Small intestine (tissue), 16 donors: ENCODE measurements around the gene LMCD1. TPM values are rescaled to one million over a fixed set of nuclear protein-coding genes. Genes with fewer than 3 reads are reported as not detected.

ENCODE experiments used
- DNase-seq, 2 donors: peaks; one replicate each; pipeline versions ENCODE4 v3.0.0 to v3.0.0-alpha.2; 2013
- FAIRE-seq: peaks from 2 replicates; lab custom pipeline; 2012; peaks lifted over from hg19 to GRCh38; lab: Jason Lieb, UNC
- H3K27ac ChIP-seq, 3 donors: one replicate each; pipeline ENCODE4 v1.5.1; 2013; ENCODE audit warnings: low read length in 2 of 3, mild to moderate bottlenecking in 2 of 3, control low read depth in 1 of 3, inconsistent platforms in 1 of 3, low read depth in 1 of 3, moderate library complexity in 1 of 3
- H3K27me3 ChIP-seq, 3 donors: one replicate each; pipeline ENCODE4 v1.6.1; 2013; ENCODE audit warnings: low read length in 3 of 3, inconsistent platforms in 1 of 3; ENCODE audit not compliant: control insufficient read depth in 3 of 3, insufficient read depth in 3 of 3
- H3K36me3 ChIP-seq, 3 donors: one replicate each; pipeline ENCODE4 v1.6.1; 2013; ENCODE audit warnings: low read length in 3 of 3, inconsistent platforms in 1 of 3, low read depth in 1 of 3, mild to moderate bottlenecking in 1 of 3, moderate library complexity in 1 of 3; ENCODE audit not compliant: control insufficient read depth in 3 of 3, insufficient read depth in 2 of 3
- H3K4me1 ChIP-seq, 3 donors: one replicate each; pipeline ENCODE4 v1.6.1; 2013; ENCODE audit warnings: low read length in 2 of 3, inconsistent platforms in 1 of 3, low read depth in 1 of 3, mild to moderate bottlenecking in 1 of 3, moderate library complexity in 1 of 3; ENCODE audit not compliant: control insufficient read depth in 3 of 3, insufficient read depth in 2 of 3
- H3K4me3 ChIP-seq, 3 donors: one replicate each; pipeline ENCODE4 v1.5.1; 2013; ENCODE audit warnings: low read length in 3 of 3, control low read depth in 1 of 3, inconsistent platforms in 1 of 3, low read depth in 1 of 3, mild to moderate bottlenecking in 1 of 3, moderate library complexity in 1 of 3
- H3K9me3 ChIP-seq, 2 donors: one replicate each; pipeline ENCODE4 v1.6.1; 2013; ENCODE audit warnings: low read depth in 1 of 2, low read length in 1 of 2; ENCODE audit not compliant: control insufficient read depth in 2 of 2, insufficient read depth in 1 of 2
- WGBS, 3 donors: extraction: QIAGEN DNeasy Blood & Tissue Kit; methylation state at CpG; one replicate each; pipeline ENCODE4 v1.1.7; 2013; 5-methylcytosine and 5-hydroxymethylcytosine counted together
- long read RNA-seq, 10 donors: transcript quantifications; one replicate each; lab custom pipeline, GENCODE V29; 2026
- polyA plus RNA-seq, 4 donors: library from polyadenylated mRNA; stranded (reverse) in 3 of 4; unstranded in 1 of 4; fragments of 200-250 nt in 3 of 4; fragments of 120-200 nt in 1 of 4; gene quantifications; one replicate each; pipeline versions ENCODE4 v1.2.1 to v1.2.3, GENCODE V29; 2013
- donor health status: healthy with polysubstance abuse.
- donor health status: control.
- donor health status: control.
- donor health status: Bipolar disorder and iron deficiency.
- donor health status: healthy.

The LMCD1 gene, protein sequence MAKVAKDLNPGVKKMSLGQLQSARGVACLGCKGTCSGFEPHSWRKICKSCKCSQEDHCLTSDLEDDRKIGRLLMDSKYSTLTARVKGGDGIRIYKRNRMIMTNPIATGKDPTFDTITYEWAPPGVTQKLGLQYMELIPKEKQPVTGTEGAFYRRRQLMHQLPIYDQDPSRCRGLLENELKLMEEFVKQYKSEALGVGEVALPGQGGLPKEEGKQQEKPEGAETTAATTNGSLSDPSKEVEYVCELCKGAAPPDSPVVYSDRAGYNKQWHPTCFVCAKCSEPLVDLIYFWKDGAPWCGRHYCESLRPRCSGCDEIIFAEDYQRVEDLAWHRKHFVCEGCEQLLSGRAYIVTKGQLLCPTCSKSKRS
- 10 to 100 TPM in 3 of 4 donors, 1 to 10 TPM in 1; 2.5 to 29.4 (median 14.7) TPM for polyA plus RNA-seq
- long read RNA-seq, donor 1: 0 reads
- long read RNA-seq, donor 2: 0 reads
- long read RNA-seq, donor 3, full-length matches to known transcripts: 5 of 5 reads
- long read RNA-seq, donor 3, partial matches to known transcripts: 0 of 5 reads
- long read RNA-seq, donor 3, other reads (novel, unspliced or antisense): 0 of 5 reads
- long read RNA-seq, donor 4: 0 reads
- long read RNA-seq, donor 5, full-length matches to known transcripts: 1 of 1 reads
- long read RNA-seq, donor 5, partial matches to known transcripts: 0 of 1 reads
- long read RNA-seq, donor 5, other reads (novel, unspliced or antisense): 0 of 1 reads
- long read RNA-seq, donor 6, full-length matches to known transcripts: 5 of 5 reads
- long read RNA-seq, donor 6, partial matches to known transcripts: 0 of 5 reads
- long read RNA-seq, donor 6, other reads (novel, unspliced or antisense): 0 of 5 reads
- long read RNA-seq, donor 7: 0 reads
- long read RNA-seq, donor 8, full-length matches to known transcripts: 5 of 5 reads
- long read RNA-seq, donor 8, partial matches to known transcripts: 0 of 5 reads
- long read RNA-seq, donor 8, other reads (novel, unspliced or antisense): 0 of 5 reads
- long read RNA-seq, donor 9: 0 reads
- long read RNA-seq, donor 10, full-length matches to known transcripts: 9 of 17 reads
- long read RNA-seq, donor 10, partial matches to known transcripts: 8 of 17 reads
- long read RNA-seq, donor 10, other reads (novel, unspliced or antisense): 0 of 17 reads

DNA sequence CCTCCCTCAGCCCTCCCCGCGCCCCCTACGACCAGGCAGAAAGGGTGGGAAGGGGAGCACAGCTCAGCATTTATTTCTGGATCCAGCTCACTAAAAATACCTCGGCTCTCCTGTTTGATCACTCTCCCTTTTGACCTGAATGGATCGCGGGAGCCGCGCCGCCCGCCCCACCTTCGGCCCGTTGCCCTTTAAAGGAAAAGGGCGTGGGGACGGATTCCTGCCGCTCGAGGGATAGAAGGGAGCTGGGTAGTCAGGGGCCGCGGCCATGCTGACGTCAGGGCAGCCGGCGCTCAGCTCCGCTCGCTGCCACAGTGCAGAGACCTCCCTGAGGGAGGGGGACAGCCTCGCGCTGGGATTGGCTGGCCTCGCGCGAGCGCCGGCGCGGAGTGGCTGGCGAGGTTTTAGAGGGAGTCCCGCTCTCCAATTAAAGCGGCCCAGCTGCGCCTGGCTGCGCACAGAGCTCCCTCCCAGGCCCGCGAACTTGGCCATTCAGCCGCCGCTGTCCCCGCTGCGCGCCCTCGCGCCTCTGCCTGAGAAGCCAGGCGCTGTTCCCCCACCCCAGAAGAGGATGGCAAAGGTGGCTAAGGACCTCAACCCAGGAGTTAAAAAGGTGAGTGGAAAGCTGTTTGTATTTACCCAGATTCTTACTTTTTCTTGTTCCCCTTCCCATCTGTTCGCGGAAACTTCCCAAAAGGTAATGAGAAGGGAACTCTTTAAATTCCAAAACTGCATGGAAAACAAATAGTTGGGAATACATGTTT lies at the start of gene LMCD1:
TSS of gene LMCD1 (plus strand) at position 453 of the 761 bp plus-strand sequence. CDS start at position 569, 116 bp downstream.
- Histone ChIP-seq H3K9me3 (peaks cover 0 to 3% of the 10 kb centered on the region in 2 donors), H3K27ac (peak within 1 kb of the TSS; percentile 15 to 87 (median 84)), H3K36me3 (peaks cover 0 to 2% (median 0%) of the 10 kb centered on the region in 3 donors), H3K27me3 (no peaks in the 10 kb centered on the region), H3K4me1 (peaks cover 0 to 17% (median 3%) of the 10 kb centered on the region in 3 donors), H3K4me3 (peak within 1 kb of the TSS; percentile 9 to 66 (median 39))
- WGBS, 3 donors: 1 to 2% (median 2%) methylated on average over 48 to 49 of the region's 49 CpGs
- no peak for FAIRE-seq
- peak; percentile 94 to 95 for DNase-seq

GRCh38 chr3:8452112-8452511 lies 49.5 kb upstream of the LMCD1 start:
- no peak for FAIRE-seq
- Histone ChIP-seq H3K9me3 (no peaks in the 10 kb centered on the region), H3K4me1 (no peaks in the 10 kb centered on the region), H3K27ac (no peak overlapping the region), H3K36me3 (no peaks in the 10 kb centered on the region), H3K4me3 (no peak overlapping the region), H3K27me3 (no peaks in the 10 kb centered on the region)
- 82 to 89% (median 88%) methylated on average over 4 of the region's 4 CpGs for WGBS, 3 donors
- DNase-seq: no peak

GRCh38 chr3:8453153-8453552 lies 48.5 kb upstream of the LMCD1 start:
- Histone ChIP-seq H3K9me3 (no peaks in the 10 kb centered on the region), H3K36me3 (no peaks in the 10 kb centered on the region), H3K27me3 (no peaks in the 10 kb centered on the region), H3K4me3 (no peak overlapping the region), H3K4me1 (no peaks in the 10 kb centered on the region), H3K27ac (no peak overlapping the region)
- FAIRE-seq: no peak
- 79 to 87% (median 86%) methylated on average over 5 of the region's 5 CpGs for WGBS, 3 donors
- DNase-seq: no peak

DNA sequence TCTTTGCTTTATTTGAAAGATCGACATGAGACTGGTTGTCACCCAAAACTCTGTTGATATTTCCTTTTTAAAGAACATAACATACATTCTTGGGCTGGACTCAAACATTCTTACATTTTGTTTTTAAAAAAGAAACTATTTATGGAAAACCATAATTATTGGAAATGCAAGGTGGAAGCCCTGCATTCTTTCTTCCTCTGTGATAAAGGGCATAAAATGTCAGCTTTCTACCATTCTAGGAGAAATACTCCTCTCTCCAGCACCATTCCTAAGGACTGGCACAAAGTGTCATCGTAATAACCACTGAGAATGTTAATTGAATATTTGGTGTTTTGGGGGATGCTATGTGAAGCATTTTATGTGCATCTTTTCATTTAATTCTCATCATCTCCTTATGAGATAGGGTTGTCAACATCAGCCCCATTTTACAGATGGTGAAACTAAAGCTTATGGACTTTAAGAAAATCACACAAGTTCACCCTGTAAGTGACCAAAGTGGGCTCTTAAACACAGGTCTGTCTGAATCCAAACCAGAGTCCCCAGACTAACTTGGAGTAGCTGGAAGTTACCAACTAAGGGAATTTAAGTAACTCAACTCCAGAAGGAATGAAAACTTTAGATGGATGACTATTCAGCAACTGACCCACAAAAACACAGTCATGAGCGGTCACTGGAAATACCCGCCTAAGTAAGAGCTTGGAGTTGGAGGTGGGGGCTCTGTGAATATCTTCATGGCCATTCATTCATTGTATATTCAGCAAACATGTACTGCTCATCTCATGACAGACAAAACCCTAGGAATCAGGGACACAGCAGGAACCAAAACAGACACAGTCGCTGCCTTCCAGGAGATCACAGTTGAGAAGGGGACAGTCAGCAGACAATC lies 45.9 kb upstream of the LMCD1 start:
- H3K27ac ChIP-seq: no peak overlapping the region
- no peaks in the 10 kb centered on the region for H3K27me3 ChIP-seq
- DNase-seq: no peak
- H3K4me1 ChIP-seq: no peaks in the 10 kb centered on the region
- no peak for FAIRE-seq
- no peak overlapping the region for H3K4me3 ChIP-seq
- WGBS, 3 donors: 77 to 92% (median 87%) methylated on average over 5 of the region's 5 CpGs
- no peaks in the 10 kb centered on the region for H3K9me3 ChIP-seq
- no peaks in the 10 kb centered on the region for H3K36me3 ChIP-seq

DNA sequence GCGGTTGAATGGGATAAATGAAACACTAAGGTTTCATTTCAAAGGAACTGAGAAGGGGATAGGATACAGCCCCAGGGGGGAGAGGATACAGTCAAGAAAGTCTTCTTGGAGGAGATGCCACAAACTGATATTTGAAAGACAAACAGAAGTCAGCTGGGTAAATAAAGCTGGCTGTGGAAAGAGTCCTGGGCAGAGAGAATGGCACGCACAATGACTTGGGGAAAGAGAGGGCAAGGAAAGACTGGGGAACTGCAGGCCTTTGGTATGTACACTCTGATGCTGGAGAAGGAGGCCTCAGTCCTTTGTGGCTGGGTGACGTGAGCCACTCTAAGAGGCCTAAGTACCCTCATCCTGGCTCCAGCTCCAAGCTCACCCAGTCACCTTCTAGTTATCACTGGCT lies 45.2 kb upstream of the LMCD1 start:
- Histone ChIP-seq H3K4me1 (no peaks in the 10 kb centered on the region), H3K36me3 (no peaks in the 10 kb centered on the region), H3K27ac (no peak overlapping the region), H3K27me3 (no peaks in the 10 kb centered on the region), H3K4me3 (no peak overlapping the region), H3K9me3 (no peaks in the 10 kb centered on the region)
- DNase-seq: no peak
- FAIRE-seq: no peak
- WGBS, 3 donors: 92 to 100% (median 99%) methylated on average over 3 of the region's 3 CpGs

DNA sequence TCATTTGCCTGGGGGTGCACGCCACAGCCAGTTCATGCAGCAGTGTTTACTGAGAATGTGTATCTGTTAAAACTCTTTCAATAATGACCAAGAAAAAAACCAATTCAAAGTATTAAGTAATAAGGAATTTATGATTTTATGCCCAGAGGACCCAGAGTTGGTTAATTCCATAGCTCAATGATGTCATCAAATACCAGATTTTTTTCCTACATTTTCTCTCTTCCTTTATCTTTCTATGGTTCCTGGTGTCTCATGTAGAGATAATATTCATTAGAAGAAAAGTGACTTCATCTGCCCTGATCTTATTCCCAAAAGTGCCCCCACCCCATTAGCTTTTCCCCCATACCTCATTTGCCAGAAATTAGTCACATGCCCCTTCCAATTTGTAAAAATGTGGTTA lies 44.6 kb upstream of the LMCD1 start:
- no peak overlapping the region for H3K4me3 ChIP-seq

GRCh38 chr3:8458238-8458661 lies 43.4 kb upstream of the LMCD1 start:
- WGBS, 3 donors: 67 to 90% (median 75%) methylated on average over 2 of the region's 2 CpGs
- Histone ChIP-seq H3K36me3 (no peaks in the 10 kb centered on the region), H3K4me1 (no peaks in the 10 kb centered on the region), H3K4me3 (no peak overlapping the region), H3K9me3 (no peaks in the 10 kb centered on the region), H3K27ac (peak overlapping the region in 2 of 3 donors; percentile 12 to 70), H3K27me3 (no peaks in the 10 kb centered on the region)
- no peak for FAIRE-seq
- no peak for DNase-seq

More for the DNA sequence above, 44.6 kb upstream of the LMCD1 start:
- H3K27ac ChIP-seq: no peak overlapping the region
- WGBS, 3 donors: 89 to 100% (median 94%) methylated on average over 1 of the region's 1 CpG
- DNase-seq: no peak
- H3K9me3 ChIP-seq: no peaks in the 10 kb centered on the region
- H3K36me3 ChIP-seq: no peaks in the 10 kb centered on the region
- H3K4me1 ChIP-seq: no peaks in the 10 kb centered on the region
- no peak for FAIRE-seq
- H3K27me3 ChIP-seq: no peaks in the 10 kb centered on the region
